Uterus (tissue), 4 donors: ENCODE results near the gene FAM117A. TPM values are rescaled to one million over a fixed set of nuclear protein-coding genes. Genes with fewer than 3 reads are reported as not detected.

Experiments
- DNase-seq, 2 donors: peaks; one replicate each; pipeline ENCODE4 v3.0.0-alpha.2; 2019 to 2020
- H3K27ac ChIP-seq, 2 donors: fragments of 200-600 bp; sonication (generic); 1 replicate in 1 of 2; 2 replicates in 1 of 2; pipeline ENCODE4 v1.5.1; 2016 to 2018
- H3K27me3 ChIP-seq, 2 donors: fragments of 200-600 bp; sonication (generic); one replicate each; pipeline ENCODE4 v1.5.1; 2018 to 2019; ENCODE audit warnings: control low read depth in 1 of 2
- H3K36me3 ChIP-seq, 2 donors: fragments of 200-600 bp; sonication (generic); one replicate each; pipeline ENCODE4 v1.5.1; 2019; ENCODE audit warnings: control low read depth in 1 of 2
- H3K4me1 ChIP-seq, 2 donors: fragments of 200-600 bp; sonication (generic); one replicate each; pipeline ENCODE4 v1.5.1; 2018 to 2019; ENCODE audit warnings: control low read depth in 1 of 2
- H3K4me3 ChIP-seq, 2 donors: fragments of 200-600 bp; sonication (generic); 1 replicate in 1 of 2; 2 replicates in 1 of 2; pipeline ENCODE4 v1.5.1; 2018 to 2019; ENCODE audit warnings: mild to moderate bottlenecking in 1 of 2
- H3K9me3 ChIP-seq, 2 donors: fragments of 200-600 bp; sonication (generic); one replicate each; pipeline ENCODE4 v1.5.1; 2019; ENCODE audit warnings: control low read depth in 1 of 2
- POLR2A ChIP-seq, 2 donors: fragments of 450-650 bp; IDR thresholded peaks; one replicate each; pipeline ENCODE4 v1.6.1; 2016; ENCODE audit warnings: antibody characterized with exemption in 2 of 2, mild to moderate bottlenecking in 1 of 2, moderate library complexity in 1 of 2
- intact Hi-C: fragments of 100-400 bp; cut with DNase I; formaldehyde crosslinking; loops from one replicate; pipeline ENCODE4 v1.15.1; 2023; ENCODE audit warnings: low total_unique reads
- total RNA-seq, 4 donors: library from RNA; depleted of rRNA in 3 of 4; stranded (reverse); fragments of >200 nt in 3 of 4; gene quantifications; one replicate each; pipeline versions ENCODE4 v1.1.0 to v1.2.4, GENCODE V29; 2014 to 2023
- TF ChIP-seq, protein P1 (sequence below), 4 experiments: fragments of 200-600 bp in 2 of 4; fragments of 450-650 bp in 2 of 4; sonication (generic) in 2 of 4; IDR thresholded peaks; one replicate each; pipeline ENCODE4 v1.5.1; 2016 to 2019; ENCODE audit warnings: antibody characterized with exemption in 4 of 4, mild to moderate bottlenecking in 2 of 4, moderate library complexity in 1 of 4
- donor health status: DM: yes; HTN: yes; CAD: no.

FAM117A gene
- total RNA-seq, 4 donors from 2014 or later: 2.6 to 40.2 (median 19.5) TPM

DNA sequence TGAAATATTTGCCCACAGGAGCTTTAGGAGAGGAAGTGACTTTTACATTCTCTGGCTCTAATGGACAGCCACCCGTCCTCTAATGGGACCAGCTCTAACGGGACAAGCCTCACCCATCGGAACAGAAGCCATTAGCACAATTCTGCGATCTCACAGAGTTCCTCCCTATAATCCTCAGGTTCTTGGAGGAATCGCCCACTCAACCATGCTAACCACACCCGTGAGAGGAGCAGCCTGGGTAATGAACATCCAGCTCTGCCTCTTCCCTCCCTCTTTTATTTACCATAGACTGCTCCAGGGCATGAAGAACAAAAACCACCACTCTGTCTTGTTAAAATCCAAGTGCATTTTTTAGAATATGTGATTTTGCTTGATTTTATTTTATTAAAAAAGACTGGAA is 63.0 kb downstream of the FAM117A start:
- intact Hi-C loops: no loop called here
- TF ChIP-seq, protein P1, sequence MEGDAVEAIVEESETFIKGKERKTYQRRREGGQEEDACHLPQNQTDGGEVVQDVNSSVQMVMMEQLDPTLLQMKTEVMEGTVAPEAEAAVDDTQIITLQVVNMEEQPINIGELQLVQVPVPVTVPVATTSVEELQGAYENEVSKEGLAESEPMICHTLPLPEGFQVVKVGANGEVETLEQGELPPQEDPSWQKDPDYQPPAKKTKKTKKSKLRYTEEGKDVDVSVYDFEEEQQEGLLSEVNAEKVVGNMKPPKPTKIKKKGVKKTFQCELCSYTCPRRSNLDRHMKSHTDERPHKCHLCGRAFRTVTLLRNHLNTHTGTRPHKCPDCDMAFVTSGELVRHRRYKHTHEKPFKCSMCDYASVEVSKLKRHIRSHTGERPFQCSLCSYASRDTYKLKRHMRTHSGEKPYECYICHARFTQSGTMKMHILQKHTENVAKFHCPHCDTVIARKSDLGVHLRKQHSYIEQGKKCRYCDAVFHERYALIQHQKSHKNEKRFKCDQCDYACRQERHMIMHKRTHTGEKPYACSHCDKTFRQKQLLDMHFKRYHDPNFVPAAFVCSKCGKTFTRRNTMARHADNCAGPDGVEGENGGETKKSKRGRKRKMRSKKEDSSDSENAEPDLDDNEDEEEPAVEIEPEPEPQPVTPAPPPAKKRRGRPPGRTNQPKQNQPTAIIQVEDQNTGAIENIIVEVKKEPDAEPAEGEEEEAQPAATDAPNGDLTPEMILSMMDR (IDR thresholded peaks at IDR 0.05): no peak
- TF ChIP-seq POLR2A (IDR thresholded peaks at IDR 0.05): no peak
- H3K9me3 ChIP-seq: no peaks in the 10 kb centered on the region
- no peaks in the 10 kb centered on the region for H3K4me1 ChIP-seq
- no peaks in the 10 kb centered on the region for H3K27me3 ChIP-seq
- DNase-seq: no peak
- no peak overlapping the region for H3K27ac ChIP-seq
- H3K36me3 ChIP-seq: no peaks in the 10 kb centered on the region
- no peak overlapping the region for H3K4me3 ChIP-seq

DNA sequence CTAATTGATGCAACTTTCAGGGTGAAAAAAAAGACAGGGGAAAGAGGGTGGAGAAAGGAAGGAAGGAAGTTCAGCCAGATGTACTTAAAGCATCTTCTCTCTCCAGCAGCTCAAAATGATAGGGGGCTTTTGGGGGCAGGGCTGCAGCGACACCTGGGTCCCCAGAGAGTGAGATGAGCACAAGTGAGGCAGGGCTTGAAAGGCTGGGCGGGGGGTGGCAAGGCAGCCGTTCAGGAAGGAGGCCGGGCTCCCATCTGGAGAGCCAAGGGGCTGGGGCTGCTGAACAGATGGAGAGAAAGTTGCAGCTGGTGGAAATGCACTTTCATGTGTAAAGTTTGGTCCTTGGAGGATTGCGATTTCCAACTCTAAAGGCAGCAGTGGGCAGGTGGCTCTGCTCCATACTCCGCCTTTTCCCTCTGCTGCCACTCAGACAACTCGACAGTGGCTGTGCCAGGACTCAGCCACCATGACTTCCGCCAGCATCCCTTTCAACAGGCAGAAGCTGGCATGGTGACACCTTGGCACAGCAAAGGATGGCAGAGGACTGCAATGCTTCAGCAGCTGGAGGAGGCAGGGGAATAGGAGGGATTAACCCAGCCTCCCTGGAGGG is 63.9 kb downstream of the FAM117A start:
- Histone ChIP-seq H3K36me3 (no peaks in the 10 kb centered on the region), H3K27ac (no peak overlapping the region)
- intact Hi-C loops: no loop called here

DNA sequence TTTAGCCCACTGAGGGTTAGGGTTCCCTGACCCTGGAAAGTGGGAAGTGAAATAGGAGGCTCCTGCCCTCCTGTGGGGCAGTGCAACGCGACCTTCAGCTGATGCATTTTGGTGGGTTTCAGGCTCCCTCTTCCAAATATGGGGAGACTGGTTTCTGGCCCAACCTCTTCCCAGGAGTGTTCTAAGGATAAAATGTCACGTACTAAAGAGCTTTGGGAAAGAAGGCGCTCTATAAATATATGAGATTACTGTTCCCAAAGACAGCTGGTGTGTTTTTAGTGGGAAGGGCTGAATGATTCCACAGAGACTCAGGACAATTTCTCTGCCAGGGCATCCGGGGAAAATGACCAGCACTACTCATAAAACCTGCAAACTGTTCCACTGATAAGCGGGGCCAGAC is 65.9 kb downstream of the FAM117A start:
- Histone ChIP-seq H3K27ac (no peak overlapping the region), H3K4me3 (no peak overlapping the region), H3K27me3 (no peaks in the 10 kb centered on the region), H3K36me3 (no peaks in the 10 kb centered on the region), H3K4me1 (no peaks in the 10 kb centered on the region), H3K9me3 (no peaks in the 10 kb centered on the region)
- intact Hi-C loops: no loop called here
- TF ChIP-seq, protein P1 (IDR thresholded peaks at IDR 0.05): no peak
- no peak for TF ChIP-seq POLR2A (IDR thresholded peaks at IDR 0.05)
- DNase-seq: no peak

More for the DNA sequence above, 63.9 kb downstream of the FAM117A start:
- DNase-seq: no peak
- Histone ChIP-seq H3K9me3 (no peaks in the 10 kb centered on the region), H3K4me3 (no peak overlapping the region), H3K4me1 (no peaks in the 10 kb centered on the region), H3K27me3 (no peaks in the 10 kb centered on the region)
- TF ChIP-seq, protein P1 (IDR thresholded peaks at IDR 0.05): no peak
- TF ChIP-seq POLR2A (IDR thresholded peaks at IDR 0.05): no peak

DNA sequence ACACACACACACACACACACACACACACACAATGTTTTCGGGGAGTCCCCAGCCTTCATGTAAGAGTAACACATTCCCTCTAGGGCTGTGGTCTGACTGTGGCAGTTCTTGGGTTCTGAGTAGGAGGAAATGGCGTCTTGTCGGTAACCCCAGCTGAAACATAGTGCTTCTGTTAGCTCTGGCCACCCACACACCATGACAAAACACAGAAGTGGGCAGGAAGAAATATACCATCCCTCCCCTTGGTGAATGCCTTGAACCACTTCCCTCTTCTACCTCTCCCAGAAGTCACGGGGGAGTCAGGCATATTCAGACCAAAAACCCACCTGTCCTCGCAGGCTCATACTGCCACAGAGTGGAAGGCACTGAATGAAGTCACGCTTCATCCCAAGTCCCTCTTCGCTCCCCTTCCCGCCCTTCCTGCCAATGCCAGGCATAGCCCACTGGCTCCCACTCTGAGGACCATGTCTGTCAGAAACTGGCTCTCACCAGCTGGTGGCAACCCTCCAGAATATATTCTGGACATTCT is 67.6 kb downstream of the FAM117A start:
- peaks cover 3 to 9% of the 10 kb centered on the region in 2 donors for H3K4me1 ChIP-seq

DNA sequence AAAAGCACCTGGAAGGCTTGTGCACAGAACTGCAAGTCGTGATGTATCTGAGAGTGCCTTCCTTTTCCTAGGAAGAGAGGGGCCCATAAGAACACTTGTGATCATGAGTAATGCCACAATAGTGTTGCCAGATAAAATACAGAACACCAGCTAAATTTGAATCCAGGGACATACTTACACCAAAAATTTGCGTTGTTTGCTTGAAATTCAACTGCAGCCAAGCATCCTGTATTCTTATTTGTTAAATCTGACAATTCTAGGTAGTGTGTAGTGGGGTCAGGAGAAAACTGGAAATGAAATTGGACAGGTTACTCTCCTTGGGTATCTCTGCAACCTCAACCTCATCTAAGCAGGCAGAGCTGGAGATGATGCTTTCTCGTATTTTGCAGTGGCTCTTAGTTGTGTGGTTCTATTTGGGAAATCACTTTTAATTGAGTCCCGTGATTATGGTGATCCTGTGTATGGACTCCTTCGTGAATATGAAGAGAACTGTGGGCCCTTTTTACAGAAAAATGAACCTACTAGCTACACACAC is 68.2 kb downstream of the FAM117A start:
- no peak for DNase-seq
- peaks cover 6 to 9% of the 10 kb centered on the region in 2 donors for H3K4me1 ChIP-seq
- no peak overlapping the region for H3K4me3 ChIP-seq
- TF ChIP-seq POLR2A (IDR thresholded peaks at IDR 0.05): no peak
- TF ChIP-seq, protein P1 (IDR thresholded peaks at IDR 0.05): no peak
- H3K27ac ChIP-seq: no peak overlapping the region
- intact Hi-C loops: loop anchor here (1.0 kb wide), 1 partner anchor 127 kb away; no protein-coding TSS in a partner anchor
- H3K27me3 ChIP-seq: no peaks in the 10 kb centered on the region
- no peaks in the 10 kb centered on the region for H3K36me3 ChIP-seq
- no peaks in the 10 kb centered on the region for H3K9me3 ChIP-seq

More for the DNA sequence above, 67.6 kb downstream of the FAM117A start:
- TF ChIP-seq POLR2A (IDR thresholded peaks at IDR 0.05): no peak
- intact Hi-C loops: no loop called here
- H3K9me3 ChIP-seq: no peaks in the 10 kb centered on the region
- H3K27ac ChIP-seq: no peak overlapping the region
- DNase-seq: no peak
- H3K4me3 ChIP-seq: no peak overlapping the region
- no peaks in the 10 kb centered on the region for H3K36me3 ChIP-seq
- no peaks in the 10 kb centered on the region for H3K27me3 ChIP-seq
